Right atrium auricular region (tissue), 2 donors: ENCODE data around the gene GOLM1. TPM values are rescaled to one million over a fixed set of nuclear protein-coding genes. Genes with fewer than 3 reads are reported as not detected.
"Not testable (repeated sequence)": the region's sequence is repeated elsewhere in the genome, so short reads cannot be mapped to it uniquely, and the experiment has no call there.

ENCODE experiments used
- DNase-seq: peaks from one replicate; pipeline ENCODE4 v3.0.0-alpha.2; 2019; ENCODE audit warnings: low spot score
- H3K27ac ChIP-seq, 2 donors: fragments of 200-600 bp; sonication (generic); 1 replicate in 1 of 2; 2 replicates in 1 of 2; pipeline ENCODE4 v1.5.1; 2016 to 2019
- H3K27me3 ChIP-seq, 2 donors: fragments of 200-600 bp; sonication (generic); one replicate each; pipeline versions ENCODE4 v1.5.1 to v1.6.0; 2017 to 2019
- H3K36me3 ChIP-seq: fragments of 200-600 bp; sonication (generic); one replicate; pipeline ENCODE4 v1.5.1; 2016
- H3K4me1 ChIP-seq, 2 donors: fragments of 200-600 bp; sonication (generic); one replicate each; pipeline versions ENCODE4 v1.5.1 to v1.6.0; 2017 to 2019
- H3K4me3 ChIP-seq, 2 donors: fragments of 200-600 bp; sonication (generic); 1 replicate in 1 of 2; 2 replicates in 1 of 2; pipeline ENCODE4 v1.5.1; 2017 to 2019; ENCODE audit warnings: mild to moderate bottlenecking in 1 of 2, moderate library complexity in 1 of 2
- H3K9me3 ChIP-seq, 2 donors: fragments of 200-600 bp; sonication (generic); one replicate each; pipeline ENCODE4 v1.5.1; 2019
- CTCF ChIP-seq, 2 donors: fragments of 200-600 bp; sonication (generic); IDR thresholded peaks; one replicate each; pipeline ENCODE4 v1.5.1; 2019; ENCODE audit warnings: antibody characterized with exemption in 2 of 2
- total RNA-seq, 2 donors: library from RNA; depleted of rRNA; stranded (reverse); fragments of >200 nt; gene quantifications; one replicate each; pipeline ENCODE4 v1.1.0, GENCODE V29; 2016

Gene GOLM1
- total RNA-seq, 2 donors from 2014 or later: 4.9 to 12.4 TPM

GRCh38 chr9:86061972-86062739, 37.2 kb downstream of the GOLM1 start:
- Histone ChIP-seq H3K9me3 (no peaks in the 10 kb centered on the region), H3K4me3 (no peak overlapping the region), H3K4me1 (no peaks in the 10 kb centered on the region), H3K36me3 (no peaks in the 10 kb centered on the region), H3K27ac (no peak overlapping the region), H3K27me3 (no peaks in the 10 kb centered on the region)
- no peak for TF ChIP-seq CTCF (IDR thresholded peaks at IDR 0.05)
- DNase-seq: no peak

GRCh38 chr9:86057491-86057890, 41.9 kb downstream of the GOLM1 start:
- no peak for DNase-seq
- no peak for TF ChIP-seq CTCF (IDR thresholded peaks at IDR 0.05)
- no peaks in the 10 kb centered on the region for H3K36me3 ChIP-seq

GRCh38 chr9:86054695-86055094, 44.7 kb downstream of the GOLM1 start:
- Histone ChIP-seq H3K9me3 (no peaks in the 10 kb centered on the region), H3K27me3 (no peaks in the 10 kb centered on the region), H3K36me3 (no peaks in the 10 kb centered on the region), H3K4me1 (no peaks in the 10 kb centered on the region), H3K4me3 (no peak overlapping the region), H3K27ac (no peak overlapping the region)
- no peak for DNase-seq
- TF ChIP-seq CTCF (IDR thresholded peaks at IDR 0.05): no peak

More at GRCh38 chr9:86057491-86057890, 41.9 kb downstream of the GOLM1 start:
- Histone ChIP-seq H3K27ac (no peak overlapping the region), H3K9me3 (no peaks in the 10 kb centered on the region), H3K4me1 (no peaks in the 10 kb centered on the region), H3K27me3 (no peaks in the 10 kb centered on the region), H3K4me3 (no peak overlapping the region)

- Histone ChIP-seq H3K27me3 (no peaks in the 10 kb centered on the region), H3K27ac (no peak overlapping the region), H3K9me3 (no peaks in the 10 kb centered on the region), H3K36me3 (no peaks in the 10 kb centered on the region), H3K4me3 (no peak overlapping the region), H3K4me1 (no peaks in the 10 kb centered on the region)
- TF ChIP-seq CTCF (IDR thresholded peaks at IDR 0.05): no peak
- no peak for DNase-seq
Observed at GRCh38 chr9:86052556-86053468, 46.5 kb downstream of the GOLM1 start.

GRCh38 chr9:86048018-86048742, 51.2 kb downstream of the GOLM1 start:
- DNase-seq, H3K9me3 ChIP-seq, H3K27me3 ChIP-seq, H3K4me1 ChIP-seq, H3K4me3 ChIP-seq, H3K36me3 ChIP-seq, H3K27ac ChIP-seq: not testable (repeated sequence)

- DNase-seq: no peak
- Histone ChIP-seq H3K4me1 (no peaks in the 10 kb centered on the region), H3K36me3 (no peaks in the 10 kb centered on the region), H3K27ac (no peak overlapping the region), H3K4me3 (no peak overlapping the region), H3K27me3 (no peaks in the 10 kb centered on the region), H3K9me3 (no peaks in the 10 kb centered on the region)
- no peak for TF ChIP-seq CTCF (IDR thresholded peaks at IDR 0.05)
Observed at GRCh38 chr9:86047361-86047760, 52.0 kb downstream of the GOLM1 start.
